ENCODE results near the gene EXD1. TPM values are rescaled to one million over a fixed set of nuclear protein-coding genes. Genes with fewer than 3 reads are reported as not detected.

EXD1 gene
- total RNA-seq, 4 donors from 2014 or later: not detected

DNA sequence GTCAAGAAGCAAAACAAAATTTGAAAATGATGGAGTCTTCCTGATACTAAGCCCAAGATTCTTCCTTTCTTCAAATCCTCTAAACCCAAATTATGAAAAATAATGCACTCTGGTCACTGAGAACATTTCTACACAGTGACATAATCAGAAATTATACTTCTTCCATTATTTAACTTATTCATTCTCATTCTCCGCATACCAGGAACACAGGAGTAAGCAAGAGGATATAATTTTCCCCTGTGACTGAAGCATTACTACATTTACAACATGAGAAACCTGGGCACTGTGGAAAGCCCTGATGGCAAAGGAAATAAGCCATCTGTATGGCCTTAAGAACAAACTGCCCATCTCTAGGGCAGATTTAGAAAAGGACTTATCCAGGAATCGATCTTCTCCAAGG is 47.0 kb downstream of the EXD1 start:
- Histone ChIP-seq H3K27ac (no peak overlapping the region), H3K9me3 (no peaks in the 10 kb centered on the region), H3K4me1 (no peaks in the 10 kb centered on the region), H3K36me3 (no peaks in the 10 kb centered on the region), H3K27me3 (no peaks in the 10 kb centered on the region), H3K4me3 (no peak overlapping the region)
- WGBS, 2 donors (ENCODE audit: low coverage in 1 of 2): 61 to 81% methylated on average over 2 of the region's 2 CpGs
- ATAC-seq: no peak
- TF ChIP-seq POLR2AphosphoS5 (IDR thresholded peaks at IDR 0.05): no peak

DNA sequence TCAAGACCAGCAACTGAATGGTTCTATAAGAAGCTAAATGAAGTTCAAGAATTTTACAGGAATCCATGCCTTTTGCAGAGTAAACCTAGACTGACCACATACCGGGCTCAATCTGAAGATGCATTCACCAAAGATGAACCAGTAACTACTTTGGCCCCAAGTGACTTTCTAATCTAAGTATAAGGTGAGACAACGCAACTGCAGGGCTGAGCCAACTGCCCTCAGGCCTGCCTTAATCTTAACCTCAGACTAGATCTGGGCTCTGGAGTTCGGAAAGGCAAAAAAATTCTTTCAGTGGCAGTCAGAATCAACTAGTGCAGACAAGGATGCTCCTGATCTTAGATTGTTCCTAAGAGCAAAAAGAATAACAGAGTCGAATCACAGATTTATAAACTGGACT is 48.3 kb downstream of the EXD1 start:
- ATAC-seq: no peak
- TF ChIP-seq POLR2A (IDR thresholded peaks at IDR 0.05) (no peak), POLR2AphosphoS5 (IDR thresholded peaks at IDR 0.05) (no peak), EP300 (IDR thresholded peaks at IDR 0.05) (no peak)
- TF ChIP-seq, protein P1, sequence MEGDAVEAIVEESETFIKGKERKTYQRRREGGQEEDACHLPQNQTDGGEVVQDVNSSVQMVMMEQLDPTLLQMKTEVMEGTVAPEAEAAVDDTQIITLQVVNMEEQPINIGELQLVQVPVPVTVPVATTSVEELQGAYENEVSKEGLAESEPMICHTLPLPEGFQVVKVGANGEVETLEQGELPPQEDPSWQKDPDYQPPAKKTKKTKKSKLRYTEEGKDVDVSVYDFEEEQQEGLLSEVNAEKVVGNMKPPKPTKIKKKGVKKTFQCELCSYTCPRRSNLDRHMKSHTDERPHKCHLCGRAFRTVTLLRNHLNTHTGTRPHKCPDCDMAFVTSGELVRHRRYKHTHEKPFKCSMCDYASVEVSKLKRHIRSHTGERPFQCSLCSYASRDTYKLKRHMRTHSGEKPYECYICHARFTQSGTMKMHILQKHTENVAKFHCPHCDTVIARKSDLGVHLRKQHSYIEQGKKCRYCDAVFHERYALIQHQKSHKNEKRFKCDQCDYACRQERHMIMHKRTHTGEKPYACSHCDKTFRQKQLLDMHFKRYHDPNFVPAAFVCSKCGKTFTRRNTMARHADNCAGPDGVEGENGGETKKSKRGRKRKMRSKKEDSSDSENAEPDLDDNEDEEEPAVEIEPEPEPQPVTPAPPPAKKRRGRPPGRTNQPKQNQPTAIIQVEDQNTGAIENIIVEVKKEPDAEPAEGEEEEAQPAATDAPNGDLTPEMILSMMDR (IDR thresholded peaks at IDR 0.05): no peak

DNA sequence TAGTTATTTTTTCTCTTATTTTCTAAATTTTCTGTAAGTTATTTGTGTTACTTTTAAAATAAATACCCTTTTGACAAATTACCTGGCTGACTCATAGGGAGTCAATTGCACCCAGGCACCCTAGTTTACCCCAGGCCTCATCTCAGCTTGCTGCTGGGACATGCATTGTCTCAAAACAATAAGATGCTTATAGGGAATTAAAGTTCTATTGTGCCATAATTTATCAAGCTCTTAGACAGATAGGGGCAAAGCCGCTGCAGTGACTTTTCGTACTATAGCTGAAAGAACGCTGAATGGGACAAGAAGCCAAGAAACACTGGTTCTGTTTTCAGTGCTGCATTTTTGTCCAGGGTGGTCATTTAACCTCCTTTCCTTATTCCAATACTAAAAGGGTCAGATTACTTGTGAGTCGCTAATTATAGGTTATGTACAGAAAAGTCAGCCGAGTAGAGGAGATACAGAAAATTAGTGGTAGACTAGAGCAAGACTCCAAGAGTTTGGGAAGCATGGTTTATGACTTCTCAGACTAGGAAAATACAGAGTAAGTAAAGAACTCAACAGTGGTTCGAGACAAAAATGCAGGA is 50.3 kb downstream of the EXD1 start:
- Histone ChIP-seq H3K27ac (no peak overlapping the region), H3K4me1 (no peaks in the 10 kb centered on the region), H3K9me3 (no peaks in the 10 kb centered on the region), H3K36me3 (no peaks in the 10 kb centered on the region), H3K27me3 (peaks cover 6% of the 10 kb centered on the region), H3K4me3 (no peak overlapping the region)
- TF ChIP-seq POLR2A (IDR thresholded peaks at IDR 0.05): no peak
- WGBS, 2 donors (ENCODE audit: low coverage in 1 of 2): 78 to 97% methylated on average over 4 to 6 of the region's 6 CpGs
- ATAC-seq: no peak

More for the DNA sequence above, 48.3 kb downstream of the EXD1 start:
- H3K27ac ChIP-seq: no peak overlapping the region
- H3K4me3 ChIP-seq: no peak overlapping the region
- H3K27me3 ChIP-seq: no peaks in the 10 kb centered on the region
- no peaks in the 10 kb centered on the region for H3K36me3 ChIP-seq
- H3K9me3 ChIP-seq: no peaks in the 10 kb centered on the region
- 87 to 100% methylated on average over 2 to 4 of the region's 4 CpGs for WGBS, 2 donors (ENCODE audit: low coverage in 1 of 2)
- no peaks in the 10 kb centered on the region for H3K4me1 ChIP-seq

DNA sequence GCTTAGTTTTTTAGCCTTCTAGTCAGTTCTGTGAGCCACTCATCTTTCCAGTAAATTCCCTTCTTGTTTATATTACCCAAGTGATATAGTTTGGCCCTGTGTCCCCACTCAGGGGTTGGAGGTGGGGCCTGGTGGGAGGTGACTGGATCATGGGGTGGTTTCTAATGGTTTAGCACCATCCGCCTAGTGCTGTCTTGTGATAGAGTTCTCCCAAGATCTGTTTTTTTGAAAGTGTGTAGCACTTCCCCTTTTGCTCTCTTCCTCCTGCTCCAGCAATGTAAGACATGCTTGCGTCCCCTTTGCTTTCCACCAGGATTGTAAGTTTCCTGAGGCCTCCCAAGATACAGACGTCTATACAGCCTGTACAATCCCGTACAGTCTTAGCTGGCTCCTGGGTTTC is 60.8 kb downstream of the EXD1 start:
- no peaks in the 10 kb centered on the region for H3K9me3 ChIP-seq
- no peaks in the 10 kb centered on the region for H3K4me1 ChIP-seq
- WGBS, 2 donors (ENCODE audit: low coverage in 1 of 2): 59 to 89% methylated on average over 4 of the region's 4 CpGs
- TF ChIP-seq POLR2A (IDR thresholded peaks at IDR 0.05): no peak
- H3K4me3 ChIP-seq: no peak overlapping the region
- H3K27ac ChIP-seq: no peak overlapping the region
- H3K36me3 ChIP-seq: no peaks in the 10 kb centered on the region
- no peaks in the 10 kb centered on the region for H3K27me3 ChIP-seq
- no peak for ATAC-seq

DNA sequence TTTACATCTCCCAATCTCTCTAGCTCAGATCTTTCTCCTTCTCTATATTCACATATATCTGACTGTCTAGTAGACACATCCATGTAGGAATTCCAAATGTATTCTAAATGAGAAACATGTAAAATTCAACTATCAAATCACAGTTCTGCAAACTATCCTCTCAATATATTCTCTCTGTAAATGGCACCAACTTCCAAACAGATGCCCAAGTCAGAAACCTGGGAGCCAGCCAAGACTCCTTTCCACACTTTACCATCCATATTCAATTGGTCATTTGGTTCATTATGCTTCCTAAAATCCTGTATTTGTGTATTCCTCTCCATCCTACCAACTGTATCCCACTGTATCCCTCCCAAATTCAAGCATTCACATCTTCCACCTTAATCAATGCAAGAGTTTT is 61.5 kb downstream of the EXD1 start:
- no peaks in the 10 kb centered on the region for H3K4me1 ChIP-seq
- H3K27me3 ChIP-seq: no peaks in the 10 kb centered on the region
- no peaks in the 10 kb centered on the region for H3K9me3 ChIP-seq
- H3K27ac ChIP-seq: no peak overlapping the region
- no peaks in the 10 kb centered on the region for H3K36me3 ChIP-seq
- no peak overlapping the region for H3K4me3 ChIP-seq
- TF ChIP-seq POLR2A (IDR thresholded peaks at IDR 0.05) (no peak), EP300 (IDR thresholded peaks at IDR 0.05) (no peak), POLR2AphosphoS5 (IDR thresholded peaks at IDR 0.05) (no peak)
- TF ChIP-seq, protein P1 (IDR thresholded peaks at IDR 0.05): no peak
- ATAC-seq: no peak

DNA sequence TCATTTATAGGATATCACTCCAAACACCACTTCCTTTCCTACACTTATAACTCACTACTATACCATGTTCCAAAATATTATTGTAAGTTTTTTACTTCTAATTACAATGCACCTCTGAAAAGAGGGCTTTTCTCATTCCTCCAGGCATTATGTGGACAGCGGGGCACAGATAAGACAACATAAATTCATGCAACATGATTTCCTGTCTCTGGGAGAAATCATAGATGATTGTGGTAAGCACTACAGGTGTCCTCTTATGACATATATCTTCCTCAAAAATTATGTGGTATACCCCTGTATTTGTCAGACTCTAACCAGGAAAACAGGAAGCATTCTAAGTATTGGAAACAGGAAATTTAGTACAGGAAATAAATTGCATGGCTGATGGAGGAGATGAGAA is 68.8 kb downstream of the EXD1 start:
- TF ChIP-seq, protein P1 (IDR thresholded peaks at IDR 0.05): no peak
- TF ChIP-seq EP300 (IDR thresholded peaks at IDR 0.05): no peak
- TF ChIP-seq POLR2AphosphoS5 (IDR thresholded peaks at IDR 0.05): no peak
- TF ChIP-seq POLR2A (IDR thresholded peaks at IDR 0.05): no peak
- WGBS, 2 donors (ENCODE audit: low coverage in 1 of 2): 40 to 73% methylated on average over 1 of the region's 1 CpG
- H3K27ac ChIP-seq: no peak overlapping the region
- no peak for ATAC-seq
- H3K36me3 ChIP-seq: no peaks in the 10 kb centered on the region
- H3K9me3 ChIP-seq: no peaks in the 10 kb centered on the region
- H3K4me1 ChIP-seq: no peaks in the 10 kb centered on the region
- peaks cover 5% of the 10 kb centered on the region for H3K27me3 ChIP-seq
- H3K4me3 ChIP-seq: no peak overlapping the region
